Omental fat pad (tissue), 4 donors: ENCODE measurements around the gene DGLUCY. TPM values are rescaled to one million over a fixed set of nuclear protein-coding genes. Genes with fewer than 3 reads are reported as not detected.

ENCODE experiments used
- ATAC-seq: fragments of 150-250 bp; one replicate; pipeline ENCODE4 v1.9.1; 2016; ENCODE audit warnings: mild to moderate bottlenecking, moderate library complexity; ENCODE audit not compliant: low FRiP score
- DNase-seq: peaks from one replicate; pipeline ENCODE4 v3.0.0-alpha.2; 2019; ENCODE audit warnings: low spot score
- CTCF ChIP-seq, 3 donors: fragments of 450-650 bp; IDR thresholded peaks; one replicate each; pipeline ENCODE4 v1.5.1; 2016 to 2017; ENCODE audit warnings: antibody characterized with exemption in 3 of 3, mild to moderate bottlenecking in 3 of 3, moderate library complexity in 2 of 3
- total RNA-seq, 4 donors: library from RNA; depleted of rRNA; stranded (reverse); fragments of >200 nt; gene quantifications; one replicate each; pipeline ENCODE4 v1.1.0, GENCODE V29; 2016

The DGLUCY gene
- total RNA-seq, 4 donors from 2014 or later, result 27.5 to 93.2 (median 39.3) TPM

- ATAC-seq (peak; percentile 12), DNase-seq (no peak)
- TF ChIP-seq CTCF (IDR thresholded peaks at IDR 0.05), result no peak
Observed at GRCh38 chr14:91233936-91234790, 120.3 kb downstream of the DGLUCY start.

GRCh38 chr14:91234791-91235114, 120.9 kb downstream of the DGLUCY start:
- no peak for TF ChIP-seq CTCF (IDR thresholded peaks at IDR 0.05)
- ATAC-seq, result no peak
- DNase-seq, result no peak

GRCh38 chr14:91235841-91236240, 122.0 kb downstream of the DGLUCY start:
- DNase-seq (no peak), ATAC-seq (no peak)
- no peak for TF ChIP-seq CTCF (IDR thresholded peaks at IDR 0.05)

GRCh38 chr14:91237219-91237618, 123.3 kb downstream of the DGLUCY start:
- TF ChIP-seq CTCF (IDR thresholded peaks at IDR 0.05), result no peak
- ATAC-seq, result no peak
- no peak for DNase-seq

- no peak for DNase-seq
- TF ChIP-seq CTCF (IDR thresholded peaks at IDR 0.05), result no peak
- no peak for ATAC-seq
Observed at GRCh38 chr14:91238085-91238484, 124.2 kb downstream of the DGLUCY start.

GRCh38 chr14:91238661-91239060, 124.8 kb downstream of the DGLUCY start:
- DNase-seq, result no peak
- TF ChIP-seq CTCF (IDR thresholded peaks at IDR 0.05), result no peak
- no peak for ATAC-seq

- no peak for TF ChIP-seq CTCF (IDR thresholded peaks at IDR 0.05)
- ATAC-seq, result no peak
- no peak for DNase-seq
Observed at GRCh38 chr14:91241863-91242262, 128.0 kb downstream of the DGLUCY start.
